ENCODE data around the gene PKD2L2. TPM values are rescaled to one million over a fixed set of nuclear protein-coding genes. Genes with fewer than 3 reads are reported as not detected.
A peak's percentile ranks its signal among the peaks of the same experiment; 100 is the strongest.

The PKD2L2 gene
- total and polyA plus RNA-seq, 7 donors = 0.07 to 0.36 TPM; not detected in 5

GRCh38 chr5:137945825-137946224 lies 56.6 kb downstream of the PKD2L2 start:
- intact Hi-C loops (cut with DNase I) = no loop called here
- Histone ChIP-seq H3K27ac (no peak overlapping the region), H3K4me3 (no peak overlapping the region), H3K4me1 (no peaks in the 10 kb centered on the region), H3K27me3 (no peaks in the 10 kb centered on the region), H3K9me3 (no peaks in the 10 kb centered on the region), H3K36me3 (peaks cover 26 to 95% (median 50%) of the 10 kb centered on the region in 4 donors)
- 96 to 100% methylated on average over 1 of the region's 1 CpG for WGBS, 2 donors
- no peak for DNase-seq
- TF ChIP-seq POLR2A (IDR thresholded peaks at IDR 0.05) (no peak), EP300 (IDR thresholded peaks at IDR 0.05) (no peak), POLR2AphosphoS5 (IDR thresholded peaks at IDR 0.05) (no peak), CTCF (IDR thresholded peaks at IDR 0.05) (no peak)

GRCh38 chr5:137954131-137954879 lies 65.0 kb downstream of the PKD2L2 start:
- H3K36me3 ChIP-seq = peaks cover 0 to 45% (median under 1%) of the 10 kb centered on the region in 4 donors
- peak overlapping the region; percentile 72 to 80 (median 76) for H3K27ac ChIP-seq
- peak overlapping the region; percentile 1 to 24 (median 18) for H3K4me3 ChIP-seq
- no peaks in the 10 kb centered on the region for H3K9me3 ChIP-seq
- no peaks in the 10 kb centered on the region for H3K27me3 ChIP-seq
- peak; percentile 79 for DNase-seq
- peaks cover 0 to 40% (median 34%) of the 10 kb centered on the region in 4 donors for H3K4me1 ChIP-seq
- WGBS, 2 donors = 66 to 75% methylated on average over 9 of the region's 9 CpGs
- TF ChIP-seq POLR2A (IDR thresholded peaks at IDR 0.05) (no peak), POLR2AphosphoS5 (IDR thresholded peaks at IDR 0.05) (peak; percentile 83 to 94 (median 88)), EP300 (IDR thresholded peaks at IDR 0.05) (peak in 1 of 4 donors; percentile 8), CTCF (IDR thresholded peaks at IDR 0.05) (no peak)
- intact Hi-C loops (cut with DNase I) = no loop called here

DNA sequence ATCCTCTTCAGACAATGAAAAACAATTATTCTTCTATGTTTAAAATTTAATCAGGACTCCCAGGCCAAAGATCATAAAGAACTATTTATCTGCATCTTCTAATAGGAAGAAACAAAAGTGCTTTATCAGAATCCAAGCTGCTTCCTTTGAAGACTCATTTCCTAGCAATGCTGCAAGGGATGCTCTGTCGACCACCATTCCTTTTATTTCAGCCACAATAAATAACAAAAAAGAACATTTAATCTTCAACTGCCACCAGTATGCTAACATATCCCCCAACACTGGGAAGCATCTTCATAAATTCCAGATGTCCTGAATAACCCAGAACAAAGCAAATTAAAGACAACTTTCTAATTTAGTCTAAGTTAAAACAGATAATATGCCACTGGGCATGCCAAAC lies 68.7 kb downstream of the PKD2L2 start:
- WGBS, 2 donors = 71 to 79% methylated on average over 1 of the region's 1 CpG
- no peak for TF ChIP-seq POLR2AphosphoS5 (IDR thresholded peaks at IDR 0.05)
- no peak for TF ChIP-seq POLR2A (IDR thresholded peaks at IDR 0.05)
- no peak for TF ChIP-seq CTCF (IDR thresholded peaks at IDR 0.05)
- TF ChIP-seq EP300 (IDR thresholded peaks at IDR 0.05) = no peak
- Histone ChIP-seq H3K36me3 (peaks cover 0 to 23% (median 1%) of the 10 kb centered on the region in 4 donors), H3K4me3 (no peak overlapping the region), H3K27ac (no peak overlapping the region), H3K9me3 (no peaks in the 10 kb centered on the region), H3K27me3 (no peaks in the 10 kb centered on the region), H3K4me1 (peaks cover 0 to 65% (median 37%) of the 10 kb centered on the region in 4 donors)
- intact Hi-C loops (cut with DNase I) = no loop called here
- DNase-seq = no peak

DNA sequence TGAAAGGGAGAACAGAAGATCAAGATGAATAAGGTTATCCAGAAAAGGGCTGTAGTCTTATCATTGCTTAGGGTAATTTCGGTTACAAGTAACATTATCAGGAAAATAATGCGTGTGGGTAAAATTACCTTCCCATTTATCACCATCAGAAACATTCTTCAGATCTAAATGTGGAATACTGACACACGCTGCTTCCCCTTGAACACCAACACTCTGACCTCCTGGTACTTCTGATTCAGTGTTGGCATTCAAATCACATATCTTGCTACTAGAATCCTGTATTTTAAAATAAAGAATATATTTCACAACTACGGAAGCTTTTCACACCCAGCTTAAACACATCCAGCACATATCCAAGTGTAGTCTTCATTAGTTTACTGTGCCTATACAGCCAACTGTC lies 70.2 kb downstream of the PKD2L2 start:
- Histone ChIP-seq H3K27ac (no peak overlapping the region), H3K36me3 (peaks cover 0 to 24% (median 1%) of the 10 kb centered on the region in 4 donors), H3K27me3 (no peaks in the 10 kb centered on the region), H3K9me3 (no peaks in the 10 kb centered on the region), H3K4me1 (peaks cover 0 to 52% (median 25%) of the 10 kb centered on the region in 4 donors), H3K4me3 (no peak overlapping the region)
- no peak for DNase-seq
- TF ChIP-seq EP300 (IDR thresholded peaks at IDR 0.05) (no peak), CTCF (IDR thresholded peaks at IDR 0.05) (no peak), POLR2AphosphoS5 (IDR thresholded peaks at IDR 0.05) (no peak), POLR2A (IDR thresholded peaks at IDR 0.05) (no peak)
- WGBS, 2 donors = 93 to 97% methylated on average over 4 of the region's 4 CpGs
- intact Hi-C loops (cut with DNase I) = no loop called here

All from sigmoid colon (tissue), 7 donors.